ENCODE measurements around the gene SNTG2.

DNA sequence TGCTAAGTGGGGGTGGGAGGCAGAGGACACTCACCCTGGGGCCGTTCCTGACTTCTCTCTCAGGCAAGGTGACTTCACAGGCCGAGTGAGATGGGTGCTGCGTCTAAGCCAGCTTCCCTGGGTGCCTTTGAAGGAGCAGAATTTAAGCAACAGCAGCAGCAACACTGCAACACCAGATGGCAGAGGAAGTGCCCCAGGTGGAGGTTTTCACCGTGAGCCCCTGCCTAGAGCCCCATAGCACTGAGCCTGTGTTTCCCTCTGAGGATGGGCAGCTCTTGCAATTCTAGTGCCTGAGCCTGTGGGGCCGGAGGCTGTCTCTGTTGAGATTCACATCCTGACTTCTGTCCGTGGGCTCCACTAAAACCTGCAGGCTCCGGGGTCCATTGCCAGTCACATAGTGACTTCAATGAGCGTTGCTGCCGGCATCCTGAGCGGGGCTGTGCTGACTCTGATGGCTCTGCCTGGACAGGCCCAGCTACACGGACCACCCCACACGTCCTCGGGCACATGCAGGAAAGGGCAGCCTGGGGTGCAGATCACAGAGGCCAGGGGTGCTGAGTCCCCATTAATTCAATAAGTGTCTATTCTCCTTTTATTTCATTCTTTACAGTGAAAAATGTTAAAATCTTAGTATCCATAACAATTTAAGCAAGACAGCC, 218.8 kb downstream of the SNTG2 start:
- TF ChIP-seq, protein P1, sequence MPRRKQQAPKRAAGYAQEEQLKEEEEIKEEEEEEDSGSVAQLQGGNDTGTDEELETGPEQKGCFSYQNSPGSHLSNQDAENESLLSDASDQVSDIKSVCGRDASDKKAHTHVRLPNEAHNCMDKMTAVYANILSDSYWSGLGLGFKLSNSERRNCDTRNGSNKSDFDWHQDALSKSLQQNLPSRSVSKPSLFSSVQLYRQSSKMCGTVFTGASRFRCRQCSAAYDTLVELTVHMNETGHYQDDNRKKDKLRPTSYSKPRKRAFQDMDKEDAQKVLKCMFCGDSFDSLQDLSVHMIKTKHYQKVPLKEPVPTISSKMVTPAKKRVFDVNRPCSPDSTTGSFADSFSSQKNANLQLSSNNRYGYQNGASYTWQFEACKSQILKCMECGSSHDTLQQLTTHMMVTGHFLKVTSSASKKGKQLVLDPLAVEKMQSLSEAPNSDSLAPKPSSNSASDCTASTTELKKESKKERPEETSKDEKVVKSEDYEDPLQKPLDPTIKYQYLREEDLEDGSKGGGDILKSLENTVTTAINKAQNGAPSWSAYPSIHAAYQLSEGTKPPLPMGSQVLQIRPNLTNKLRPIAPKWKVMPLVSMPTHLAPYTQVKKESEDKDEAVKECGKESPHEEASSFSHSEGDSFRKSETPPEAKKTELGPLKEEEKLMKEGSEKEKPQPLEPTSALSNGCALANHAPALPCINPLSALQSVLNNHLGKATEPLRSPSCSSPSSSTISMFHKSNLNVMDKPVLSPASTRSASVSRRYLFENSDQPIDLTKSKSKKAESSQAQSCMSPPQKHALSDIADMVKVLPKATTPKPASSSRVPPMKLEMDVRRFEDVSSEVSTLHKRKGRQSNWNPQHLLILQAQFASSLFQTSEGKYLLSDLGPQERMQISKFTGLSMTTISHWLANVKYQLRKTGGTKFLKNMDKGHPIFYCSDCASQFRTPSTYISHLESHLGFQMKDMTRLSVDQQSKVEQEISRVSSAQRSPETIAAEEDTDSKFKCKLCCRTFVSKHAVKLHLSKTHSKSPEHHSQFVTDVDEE (CRISPR knock-in tag; IDR thresholded peaks at IDR 0.05): no peak
- TF ChIP-seq OSR1 (CRISPR knock-in tag; IDR thresholded peaks at IDR 0.05): no peak
- TF ChIP-seq TCF4 (CRISPR knock-in tag; IDR thresholded peaks at IDR 0.05; ENCODE audit: borderline replicate concordance): no peak
- no peak for TF ChIP-seq PPARA (CRISPR knock-in tag; IDR thresholded peaks at IDR 0.05; ENCODE audit: borderline replicate concordance)
